Iris pigment epithelial cell (primary cell): ENCODE results near the gene EEF2.
A peak's percentile ranks its signal among the peaks of the same experiment; 100 is the strongest.

ENCODE experiments used
- DNase-seq: peaks from one replicate; pipeline ENCODE4 v3.0.0-alpha.2; 2011; ENCODE audit warnings: low read depth

The EEF2 gene

GRCh38 chr19:3984908-3985642, at the start of gene EEF2:
TSS of gene EEF2 (minus strand) at chr19:3985463. CDS start at chr19:3985380, 83 bp downstream.
- peak; percentile 81 for DNase-seq

DNA sequence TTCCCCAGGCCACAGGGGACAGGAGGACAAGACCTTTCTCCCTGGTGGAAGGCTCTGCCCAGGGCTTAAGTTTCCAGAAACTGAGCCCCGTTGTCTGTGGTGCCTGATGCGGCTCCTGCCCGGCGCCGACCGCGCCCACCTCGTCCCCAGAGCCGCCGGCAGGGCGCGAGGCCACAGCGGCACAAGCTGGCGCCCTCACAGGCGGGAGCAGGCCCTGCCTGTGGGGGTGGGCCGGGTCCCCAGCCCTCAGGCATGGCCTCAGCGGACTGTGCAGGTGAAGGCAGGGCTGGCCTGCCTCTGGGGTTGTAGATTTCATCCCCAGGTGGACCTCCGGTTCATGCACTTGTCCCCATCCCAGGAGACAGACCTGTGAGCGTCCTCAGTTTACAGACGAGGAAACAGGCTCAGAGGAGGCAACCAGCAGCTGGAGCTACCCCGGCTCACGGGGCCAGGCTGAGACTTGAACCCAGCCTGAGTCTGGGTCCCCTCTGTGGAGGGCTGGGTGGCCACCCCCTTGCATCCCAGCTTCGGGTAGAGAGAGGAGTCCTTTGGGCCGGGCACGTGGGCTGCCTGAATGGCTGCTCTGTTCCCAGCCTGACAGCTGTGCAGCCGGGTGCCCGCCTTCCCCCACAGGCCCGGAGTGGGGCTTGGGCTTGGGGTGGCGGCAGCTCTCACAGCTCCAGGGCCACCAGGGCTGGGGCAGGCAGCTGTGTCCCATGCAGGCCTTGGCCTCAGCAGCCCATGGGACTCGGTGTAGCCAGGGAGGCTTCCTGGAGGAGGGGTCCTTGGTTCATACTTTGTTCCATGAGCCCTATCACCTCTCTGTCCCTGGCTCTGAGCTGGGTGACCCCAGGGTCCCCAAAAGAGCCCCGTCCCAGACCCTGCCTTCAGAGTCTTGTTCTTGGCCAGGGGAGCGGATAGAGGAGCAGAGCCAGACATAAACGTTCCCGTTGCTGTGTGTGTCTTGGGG, 49.1 kb upstream of the EEF2 start:
- no peak for DNase-seq

DNA sequence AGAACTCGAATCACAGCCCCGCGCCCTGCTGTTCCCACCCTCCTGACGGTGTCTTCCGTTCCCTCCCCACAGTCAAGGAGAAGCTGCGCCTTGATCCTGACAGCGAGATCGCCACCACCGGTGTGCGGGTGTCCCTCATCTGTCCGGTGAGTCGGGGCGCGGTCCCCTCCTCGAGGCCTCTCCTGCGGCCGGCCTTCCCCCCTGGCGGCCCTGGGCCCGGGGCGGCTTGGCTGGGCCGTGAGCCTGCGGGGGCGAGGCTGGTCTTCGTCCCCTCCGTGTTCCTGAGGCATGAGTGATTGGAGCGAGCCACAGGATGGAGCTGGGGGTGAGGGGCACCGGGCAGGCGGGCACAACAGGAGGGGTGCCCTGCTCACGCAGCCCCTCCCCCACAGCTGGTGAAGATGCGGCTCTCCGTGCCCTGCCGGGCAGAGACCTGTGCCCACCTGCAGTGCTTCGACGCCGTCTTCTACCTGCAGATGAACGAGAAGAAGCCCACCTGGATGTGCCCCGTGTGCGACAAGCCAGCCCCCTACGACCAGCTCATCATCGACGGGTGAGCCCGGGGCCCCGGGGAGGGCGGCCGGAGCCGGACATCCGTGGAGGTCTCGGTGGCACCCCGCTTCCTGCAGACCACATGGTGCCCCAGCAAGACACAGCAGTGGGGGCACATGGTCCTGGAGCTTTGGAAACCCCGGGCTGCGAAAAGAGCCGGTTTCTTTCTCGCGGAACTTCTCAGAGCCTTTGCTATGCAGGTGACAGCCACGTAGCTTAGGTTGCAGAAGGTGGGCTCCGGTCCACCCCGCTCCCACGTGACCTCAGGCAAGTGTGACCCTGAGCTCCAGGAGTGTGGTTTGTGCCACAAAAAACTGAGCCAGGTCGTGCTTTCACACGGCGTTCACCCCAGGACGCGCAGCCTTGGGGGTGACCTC, 48.0 kb upstream of the EEF2 start:
- DNase-seq = no peak

DNA sequence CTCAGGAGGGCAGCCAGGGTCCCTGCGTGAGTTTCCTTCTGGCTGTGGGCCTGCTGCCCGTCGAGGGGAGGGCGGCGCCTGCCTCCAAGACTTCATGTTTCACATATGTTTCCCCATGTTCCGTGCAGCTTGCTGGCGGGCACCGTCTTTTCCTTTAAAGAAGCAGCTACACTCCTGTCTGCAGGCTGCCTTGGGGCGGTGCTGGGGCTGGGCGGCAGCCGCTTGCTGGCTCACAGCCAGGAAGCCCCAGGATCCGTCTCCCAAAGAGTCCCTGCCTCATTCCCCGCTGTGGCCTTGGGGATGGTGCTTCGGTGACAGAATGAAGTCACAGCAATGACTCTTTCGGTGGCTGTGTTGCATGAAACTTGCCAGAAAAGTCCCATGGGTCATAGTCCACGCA, 47.2 kb upstream of the EEF2 start:
- DNase-seq = no peak

DNA sequence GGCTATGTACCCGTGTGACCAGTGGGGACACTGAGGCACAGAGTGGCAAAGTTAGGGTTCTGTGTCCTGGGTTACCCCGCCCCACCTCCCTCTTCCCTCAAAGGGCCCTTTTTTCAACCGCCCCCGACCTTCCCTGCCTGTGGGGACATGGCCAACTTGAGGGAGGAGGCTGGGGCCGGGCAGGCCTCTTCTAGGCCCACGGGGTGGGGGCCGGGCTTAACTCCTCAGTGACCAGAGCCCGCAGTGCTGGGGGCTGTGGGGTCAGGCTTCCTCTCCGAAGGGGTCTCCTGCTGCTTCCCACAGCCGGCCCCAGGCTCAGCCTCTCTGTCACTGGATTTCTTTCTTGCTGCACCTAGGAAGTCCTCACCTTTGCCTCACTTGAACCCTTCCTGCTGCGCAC, 46.2 kb upstream of the EEF2 start:
- no peak for DNase-seq

DNA sequence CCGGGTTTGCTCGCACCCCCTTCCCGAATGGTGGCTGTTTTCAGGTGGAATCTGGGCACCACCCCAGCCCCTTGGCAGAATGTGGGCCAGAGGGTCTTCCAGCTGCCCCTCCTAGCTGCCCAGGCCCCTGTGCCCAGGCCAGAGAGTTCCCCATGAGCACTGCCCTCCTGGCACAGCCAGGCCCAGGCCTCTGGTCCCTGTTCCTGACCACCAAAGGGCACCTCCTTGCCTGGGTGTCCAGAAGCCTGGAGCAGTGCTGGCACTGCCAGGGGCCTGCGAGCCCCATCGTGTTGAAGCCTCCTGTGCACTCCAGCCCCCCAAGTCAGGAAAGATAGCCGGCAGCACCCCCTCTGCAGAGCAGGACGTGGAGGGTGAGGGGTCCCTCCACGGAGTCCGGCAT, 45.7 kb upstream of the EEF2 start:
- no peak for DNase-seq

DNA sequence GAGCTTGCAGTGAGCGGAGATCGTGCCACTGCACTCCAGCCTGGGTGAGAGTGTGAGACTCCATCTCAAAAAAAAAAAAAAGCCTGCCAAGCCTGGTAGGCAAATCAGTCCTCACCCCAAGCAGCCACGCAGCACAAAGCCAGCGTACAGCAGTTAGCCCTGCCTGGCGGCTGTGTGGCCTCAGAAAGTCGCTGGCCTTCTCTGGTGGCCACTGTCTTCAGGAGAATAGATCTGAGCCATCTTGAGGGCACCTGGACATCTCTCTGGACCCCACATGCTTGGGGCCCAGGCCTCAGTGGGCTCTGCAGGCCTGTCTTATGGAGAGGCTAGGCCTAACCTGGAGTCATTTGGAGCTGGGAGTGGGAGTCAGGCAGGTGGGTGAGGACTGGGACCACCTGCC, 45.3 kb upstream of the EEF2 start:
- DNase-seq = no peak

DNA sequence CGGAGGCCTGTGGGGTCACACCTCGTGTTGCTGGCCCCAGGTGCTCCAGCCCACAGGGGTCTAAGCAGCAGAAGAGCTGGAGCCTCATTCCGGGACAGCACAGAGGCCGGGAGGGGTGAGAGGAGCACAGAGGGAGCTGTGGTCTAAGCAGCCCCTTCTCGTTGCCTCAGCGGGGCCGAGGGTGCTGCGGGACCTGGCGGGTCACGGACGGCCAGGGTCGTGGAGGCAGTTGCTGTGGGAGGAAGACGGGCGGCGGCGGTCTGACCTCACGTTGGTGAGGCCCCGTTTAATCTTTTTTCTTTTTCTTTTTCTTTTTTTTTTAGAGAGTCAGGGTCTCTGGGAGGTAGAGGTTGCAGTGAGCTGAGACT, 44.0 kb upstream of the EEF2 start:
- DNase-seq = no peak

GRCh38 chr19:4028334-4029246, 43.3 kb upstream of the EEF2 start:
- no peak for DNase-seq

DNA sequence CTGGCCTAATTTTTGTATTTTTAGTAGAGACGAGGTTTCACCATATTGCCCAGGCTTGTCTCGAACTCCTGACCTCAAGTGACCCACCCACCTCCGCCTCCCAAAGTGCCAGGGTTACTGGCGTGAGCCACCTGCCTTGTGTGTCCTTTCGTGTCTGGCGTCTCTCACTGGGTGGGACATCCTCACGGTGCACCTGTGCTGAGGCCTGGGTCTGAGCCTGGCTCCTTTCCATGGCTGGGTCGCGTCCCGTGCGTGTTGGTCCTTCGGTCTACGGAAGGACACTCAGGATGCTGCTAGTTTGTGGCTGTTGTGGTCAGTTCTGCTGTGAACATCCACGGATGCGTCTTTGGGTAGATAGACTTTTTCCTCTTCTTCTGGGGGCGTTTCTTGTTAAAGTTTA, 41.9 kb upstream of the EEF2 start:
- DNase-seq = no peak

DNA sequence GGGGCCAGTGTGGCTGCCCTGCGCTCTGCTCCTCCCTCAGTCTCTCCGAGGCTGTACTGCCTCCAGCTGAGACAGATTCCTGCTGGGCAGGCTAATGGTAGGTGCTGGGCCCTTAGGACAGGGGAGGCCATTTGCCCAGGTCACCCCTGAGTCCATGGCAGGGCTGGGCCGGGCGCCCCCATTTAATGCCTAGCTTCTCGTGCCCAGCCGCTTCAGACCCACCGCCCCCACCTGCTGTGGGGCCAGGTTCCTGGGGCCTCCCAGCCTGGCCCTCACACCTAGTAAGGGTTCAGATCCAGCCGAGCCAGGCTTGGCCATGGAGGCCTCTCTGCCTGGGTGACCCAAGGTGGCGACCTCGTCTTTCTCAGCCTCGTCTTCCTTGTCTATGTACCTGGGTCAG, 40.1 kb upstream of the EEF2 start:
- no peak for DNase-seq

DNA sequence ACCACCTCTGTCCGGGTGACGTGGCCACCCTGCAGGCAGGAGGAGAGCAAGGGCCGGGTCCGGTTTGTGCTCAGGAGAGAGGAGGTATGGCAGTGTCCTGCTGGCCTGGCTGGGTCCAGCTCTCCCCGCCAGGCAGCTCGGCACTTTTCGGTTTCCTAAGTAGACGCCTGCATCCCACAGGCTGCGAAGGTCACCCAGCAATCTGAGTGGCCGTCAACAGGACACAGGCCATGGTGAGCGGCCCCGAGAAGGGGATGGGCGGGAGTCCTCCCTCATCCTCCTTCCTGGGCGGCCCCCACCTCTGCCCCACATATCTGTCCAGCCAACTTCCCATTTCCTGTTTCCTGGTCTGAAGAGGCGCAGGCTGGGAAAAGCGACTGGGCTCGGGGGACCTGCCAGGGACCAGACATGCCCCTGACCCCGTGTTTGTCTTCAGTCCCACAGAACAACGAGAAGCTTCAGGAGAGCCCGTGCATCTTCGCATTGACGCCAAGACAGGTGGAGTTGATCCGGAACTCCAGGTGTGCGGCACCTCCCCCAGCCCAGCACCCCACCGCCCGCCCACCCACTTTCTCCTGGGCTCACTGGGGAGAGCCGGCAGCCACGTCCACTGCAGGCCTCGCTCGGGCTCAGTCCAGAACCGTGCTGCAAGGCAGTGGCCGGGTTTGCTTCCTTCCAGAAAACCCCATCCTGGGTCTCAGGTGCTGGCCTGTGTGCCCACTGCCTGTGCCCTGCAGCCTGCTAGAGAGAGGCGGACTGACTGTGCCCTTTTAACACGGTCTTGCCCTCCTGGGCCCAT, 38.5 kb upstream of the EEF2 start:
- DNase-seq = no peak

GRCh38 chr19:4019578-4019977, 34.3 kb upstream of the EEF2 start:
- no peak for DNase-seq

DNA sequence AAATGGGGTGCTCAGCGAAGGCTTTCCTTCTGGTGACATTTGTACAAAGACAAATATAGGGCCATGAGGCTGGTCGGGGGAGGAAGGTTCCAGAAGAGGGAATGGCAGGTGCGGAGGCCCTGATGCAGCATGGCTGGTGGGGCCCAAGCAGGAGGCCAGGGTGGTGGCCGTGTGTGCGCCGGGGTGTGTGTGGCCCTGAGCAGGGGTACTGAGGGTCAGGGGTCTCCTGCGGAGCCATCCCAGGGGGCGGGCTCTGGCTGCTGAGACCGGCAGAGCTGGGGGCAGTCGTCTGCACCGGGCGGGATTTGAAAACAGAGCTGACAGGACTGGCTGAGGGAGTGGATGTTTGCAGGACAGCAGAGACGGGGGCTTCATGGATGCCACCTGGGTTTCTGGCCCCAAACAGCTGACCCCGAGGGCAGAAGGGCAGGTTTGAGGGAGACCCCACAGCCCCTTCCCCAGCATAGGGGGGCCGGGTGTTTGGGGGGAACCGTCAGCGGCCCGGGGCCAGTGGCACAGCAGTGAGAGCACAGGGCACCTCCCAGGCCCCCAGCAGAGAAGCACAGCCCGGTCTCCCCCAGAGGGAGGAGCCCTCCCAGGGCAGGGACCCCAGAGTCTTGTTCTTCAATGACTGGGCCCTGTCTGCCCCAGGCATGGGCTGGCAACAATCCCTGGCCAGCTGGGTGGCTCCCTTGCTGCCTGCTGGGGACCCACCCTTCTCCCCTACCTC, 33.7 kb upstream of the EEF2 start:
- no peak for DNase-seq

GRCh38 chr19:4018140-4018613, 32.9 kb upstream of the EEF2 start:
- DNase-seq = no peak

GRCh38 chr19:4016903-4017638, 31.8 kb upstream of the EEF2 start:
- DNase-seq = no peak

- DNase-seq = no peak
Observed at GRCh38 chr19:4016486-4016885, 31.2 kb upstream of the EEF2 start.

- no peak for DNase-seq
Observed at GRCh38 chr19:4015705-4016402, 30.6 kb upstream of the EEF2 start.
